Sciatic nerve (tissue), 1 donor: ENCODE results near the gene MEIOB. TPM values are rescaled to one million over a fixed set of nuclear protein-coding genes. Genes with fewer than 3 reads are reported as not detected.

Source experiments
- total RNA-seq: library from RNA; stranded (reverse); fragmentation: NEBNext Ultra II Directional; extraction: Animal tissue kit (Norgen Biotek cat#: 25700); gene quantifications from one replicate; pipeline ENCODE4 v1.2.1, GENCODE V29; 2021
- donor health status: DM: no; HTN: no; CAD: no.

MEIOB gene
- total RNA-seq, 1 donor from 2014 or later = not detected

Other genes with a start within 250 kb of the MEIOB start
- 26.0 TPM for gene JPT2, start 193.9 kb downstream of the MEIOB start, total RNA-seq
- 93.3 TPM for gene MAPK8IP3, start 166.0 kb downstream of the MEIOB start, total RNA-seq
- gene NME3, start 100.6 kb downstream of the MEIOB start, total RNA-seq = 50.1 TPM
- gene EME2, start 99.4 kb downstream of the MEIOB start, total RNA-seq = 15.3 TPM
- gene MRPS34, start 99.0 kb downstream of the MEIOB start, total RNA-seq = 42.7 TPM
- gene SPSB3, start 89.6 kb downstream of the MEIOB start, total RNA-seq = 35.3 TPM
- 28.0 TPM for gene NUBP2, start 89.2 kb downstream of the MEIOB start, total RNA-seq
- gene IGFALS, start 78.5 kb downstream of the MEIOB start, total RNA-seq = 0.22 TPM
- 73.4 TPM for gene HAGH, start 45.3 kb downstream of the MEIOB start, total RNA-seq
- 13.8 TPM for gene FAHD1, start 45.0 kb downstream of the MEIOB start, total RNA-seq
- not detected for gene HS3ST6, start 46.3 kb upstream of the MEIOB start, total RNA-seq
- gene MSRB1, start 71.0 kb upstream of the MEIOB start, total RNA-seq = 16.0 TPM
- gene RPL3L, start 82.5 kb upstream of the MEIOB start, total RNA-seq = not detected
- 85.8 TPM for gene NDUFB10, start 87.4 kb upstream of the MEIOB start, total RNA-seq
- 990 TPM for gene RPS2, start 92.7 kb upstream of the MEIOB start, total RNA-seq
- gene RNF151, start 94.7 kb upstream of the MEIOB start, total RNA-seq = not detected
- 21.8 TPM for gene TBL3, start 99.9 kb upstream of the MEIOB start, total RNA-seq
- not detected for gene NOXO1, start 109.3 kb upstream of the MEIOB start, total RNA-seq
- 15.5 TPM for gene GFER, start 112.0 kb upstream of the MEIOB start, total RNA-seq
- gene SYNGR3, start 117.8 kb upstream of the MEIOB start, total RNA-seq = 0.76 TPM
- 34.5 TPM for gene ZNF598, start 137.7 kb upstream of the MEIOB start, total RNA-seq
- 0.36 TPM for gene NPW, start 147.6 kb upstream of the MEIOB start, total RNA-seq
- gene NHERF2, start 154.7 kb upstream of the MEIOB start, total RNA-seq = 107 TPM
- gene NTHL1, start 175.7 kb upstream of the MEIOB start, total RNA-seq = 21.8 TPM
- 156 TPM for gene TSC2, start 175.8 kb upstream of the MEIOB start, total RNA-seq